Motor neuron (in vitro differentiated cells): ENCODE data around the gene AP5M1. TPM values are rescaled to one million over a fixed set of nuclear protein-coding genes. Genes with fewer than 3 reads are reported as not detected.
"Not testable (repeated sequence)": the region's sequence is repeated elsewhere in the genome, so short reads cannot be mapped to it uniquely, and the experiment has no call there.

ENCODE experiments used
- ATAC-seq, 8 experiments: fragments of 200-7000 bp; cut with Tn5 transposase; replicated peaks in 6 of 8; 2 replicates each; pipeline ENCODE4 v1.8.0; 2021; ENCODE audit warnings: mild to moderate bottlenecking in 8 of 8, moderate library complexity in 8 of 8
- H3K27ac ChIP-seq, 2 donors: fragments of 250-450 bp; sonication (Bioruptor Pico); 2 replicates each; pipeline ENCODE4 v1.9.0; 2021; ENCODE audit warnings: antibody characterized with exemption in 2 of 2, mild to moderate bottlenecking in 2 of 2, moderate library complexity in 1 of 2
- H3K4me1 ChIP-seq, 2 donors: fragments of 250-450 bp; sonication (Bioruptor Pico); replicated peaks in 1 of 2; 2 replicates each; pipeline ENCODE4 v1.6.1; 2021; ENCODE audit warnings: antibody characterized with exemption in 2 of 2, mild to moderate bottlenecking in 2 of 2, moderate library complexity in 1 of 2
- H3K4me3 ChIP-seq, 5 donors: fragments of 250-450 bp; sonication (Bioruptor Pico); 2 replicates each; pipeline ENCODE4 v1.9.0; 2021; ENCODE audit warnings: antibody characterized with exemption in 5 of 5, mild to moderate bottlenecking in 5 of 5, moderate library complexity in 4 of 5
- WGBS, 10 experiments: fragments of 450-650 bp; shearing (Covaris generic); methylation state at CpG; one replicate each; pipeline ENCODE4 v1.0.0; 2022; 5-methylcytosine and 5-hydroxymethylcytosine counted together
- in situ Hi-C, 9 experiments: fragments of 400-800 bp; cut with MboI; loops; one replicate each; pipeline ENCODE4 v1.15.0; 2021; ENCODE audit warnings: low sequenced_read_pairs in 9 of 9, low pct_unique_long_range_greater_than_20kb in 2 of 9; ENCODE audit not compliant: unreplicated experiment in 9 of 9
- total RNA-seq, 8 experiments: library from RNA; unstranded; fragments of 300-600 nt; gene quantifications; 2 replicates each; pipeline versions ENCODE4 v1.2.3 to v1.2.4, GENCODE V29; 2022

Gene AP5M1, protein sequence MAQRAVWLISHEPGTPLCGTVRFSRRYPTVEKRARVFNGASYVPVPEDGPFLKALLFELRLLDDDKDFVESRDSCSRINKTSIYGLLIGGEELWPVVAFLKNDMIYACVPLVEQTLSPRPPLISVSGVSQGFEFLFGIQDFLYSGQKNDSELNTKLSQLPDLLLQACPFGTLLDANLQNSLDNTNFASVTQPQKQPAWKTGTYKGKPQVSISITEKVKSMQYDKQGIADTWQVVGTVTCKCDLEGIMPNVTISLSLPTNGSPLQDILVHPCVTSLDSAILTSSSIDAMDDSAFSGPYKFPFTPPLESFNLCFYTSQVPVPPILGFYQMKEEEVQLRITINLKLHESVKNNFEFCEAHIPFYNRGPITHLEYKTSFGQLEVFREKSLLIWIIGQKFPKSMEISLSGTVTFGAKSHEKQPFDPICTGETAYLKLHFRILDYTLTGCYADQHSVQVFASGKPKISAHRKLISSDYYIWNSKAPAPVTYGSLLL
- 10 to 100 TPM; 16.2 to 49.0 (median 24.6) TPM for total RNA-seq

DNA sequence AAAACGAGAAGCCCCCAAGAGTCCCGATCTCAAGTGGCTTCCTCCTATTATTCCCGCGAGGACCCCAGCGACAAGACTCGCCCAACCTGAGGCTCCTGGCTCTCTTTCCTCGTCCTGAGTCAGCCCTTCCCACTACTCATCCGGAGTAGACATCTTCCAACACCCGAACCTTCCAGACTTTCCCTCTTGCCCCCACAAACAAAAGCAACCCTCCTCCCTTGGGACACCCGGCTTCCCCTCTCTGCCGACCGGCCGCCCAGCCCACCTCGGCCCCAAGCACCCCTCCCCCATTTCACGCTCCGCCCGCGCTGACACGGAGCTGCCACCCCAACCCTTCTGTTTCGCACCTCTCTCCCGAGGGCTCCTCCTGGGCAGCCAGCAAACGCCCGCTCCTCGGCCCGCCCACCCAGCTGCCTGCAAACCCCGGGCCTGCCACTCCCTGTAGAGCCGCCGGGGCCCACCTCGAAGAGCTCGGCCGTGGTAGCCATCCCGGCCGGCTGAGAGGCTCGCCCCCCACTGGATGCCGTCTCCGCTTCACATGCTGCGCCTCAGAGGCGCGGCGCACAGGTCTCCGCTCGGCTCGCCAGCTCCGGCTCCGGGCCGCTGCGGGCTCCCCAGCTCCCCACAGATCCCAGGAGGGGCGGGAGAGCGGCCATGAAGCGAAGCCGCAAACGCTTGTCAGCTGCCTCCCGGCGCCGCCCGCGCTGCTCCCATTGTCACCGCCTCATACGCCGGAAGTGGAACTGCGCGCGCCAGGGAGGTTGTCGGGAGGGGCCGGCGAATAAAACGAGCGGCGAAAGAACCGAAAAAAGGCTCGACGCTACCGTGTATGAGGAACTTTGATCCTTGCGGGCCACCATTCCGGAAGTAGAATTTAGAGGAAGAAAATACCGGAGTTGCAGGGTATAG lies at the start of gene AP5M1, which contains the start of gene EXOC5:
Gene AP5M1, plus strand, starts transcription at position 811 of the 909 bp plus-strand sequence. CDS start 344 bp downstream, outside the sequence.
Gene EXOC5, minus strand, starts transcription at position 745 of the 909 bp plus-strand sequence. Its CDS starts 257 bp downstream, at position 488.
- Histone ChIP-seq H3K4me3 (peak within 1 kb of the TSS; percentile 72 to 96 (median 83)), H3K4me1 (peaks cover 17 to 22% of the 10 kb centered on the region in 2 donors), H3K27ac (peak within 1 kb of the TSS; percentile 93 to 97)
- peak; percentile 88 to 93 (median 90) for ATAC-seq
- 0 to 2% (median 0%) methylated on average over 1 to 25 of the region's 76 CpGs; no CpG with 5 or more reads in 2 of the 10 experiments for WGBS, 10 experiments
- in situ Hi-C loops, result no loop called here

DNA sequence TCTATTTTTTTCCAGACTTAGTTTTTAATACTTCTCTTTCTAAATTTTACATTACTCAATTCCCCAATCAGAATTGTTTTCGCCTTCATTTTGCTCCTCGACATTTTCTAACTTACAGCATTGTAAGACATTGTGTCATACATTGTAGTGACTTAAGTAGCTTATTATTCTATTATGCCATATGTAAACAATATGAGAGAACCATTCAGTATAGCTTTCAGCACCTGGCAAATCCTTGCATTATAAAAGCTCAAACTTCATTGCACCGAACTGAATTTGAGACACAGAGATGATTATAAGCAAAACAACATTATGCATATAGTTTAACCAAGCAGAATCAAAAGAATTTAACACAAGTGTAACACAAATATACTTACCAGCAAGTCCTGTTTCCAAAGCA lies 46.8 kb upstream of the AP5M1 start:
- in situ Hi-C loops, result no loop called here

DNA sequence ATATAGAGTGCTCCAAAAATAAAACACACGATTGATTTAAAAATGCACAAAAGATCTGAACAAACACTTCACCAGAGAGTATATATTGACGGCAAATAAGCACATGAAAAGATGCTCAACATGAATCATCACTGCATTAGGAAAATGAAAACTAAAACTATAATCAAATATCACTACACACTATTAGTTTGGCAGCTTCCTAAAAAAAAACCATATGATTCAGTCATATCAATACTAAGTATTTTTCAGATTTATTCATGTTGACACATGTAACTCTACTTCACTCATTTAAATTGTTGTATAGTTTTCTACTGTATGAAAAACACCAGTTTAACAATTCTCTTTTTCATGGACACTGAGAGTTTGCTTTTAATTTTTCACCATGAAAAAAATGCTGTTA lies 41.7 kb upstream of the AP5M1 start:
- 58 to 94% (median 71%) methylated on average over 2 of the region's 2 CpGs; no CpG with 5 or more reads in 1 of the 10 experiments for WGBS, 10 experiments
- no peak overlapping the region for H3K27ac ChIP-seq
- ATAC-seq, result no peak
- no peaks in the 10 kb centered on the region for H3K4me1 ChIP-seq
- H3K4me3 ChIP-seq, result no peak overlapping the region
- in situ Hi-C loops, result no loop called here

More for the DNA sequence above, 46.8 kb upstream of the AP5M1 start:
- no peak for ATAC-seq
- Histone ChIP-seq H3K27ac (no peak overlapping the region), H3K4me3 (no peak overlapping the region), H3K4me1 (no peaks in the 10 kb centered on the region)
- 80 to 100% (median 96%) methylated on average over 2 to 3 of the region's 3 CpGs; no CpG with 5 or more reads in 2 of the 10 experiments for WGBS, 10 experiments

DNA sequence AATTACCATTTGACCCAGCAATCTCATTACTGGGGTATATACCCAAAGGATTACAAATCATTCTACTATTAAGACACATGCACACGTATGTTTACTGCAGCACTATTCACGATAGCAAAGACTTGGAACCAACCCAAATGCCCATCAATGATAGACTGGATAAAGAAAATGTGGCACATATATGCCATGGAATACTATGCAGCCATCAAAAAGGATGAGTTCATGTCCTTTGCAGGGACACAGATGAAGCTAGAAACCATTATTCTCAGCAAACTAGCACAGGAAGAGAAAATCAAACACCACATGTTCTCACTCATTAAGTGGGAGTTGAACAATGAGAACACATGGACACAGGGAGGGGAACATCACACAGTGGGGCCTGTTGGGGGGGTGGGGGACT lies 40.5 kb upstream of the AP5M1 start:
- WGBS, 10 experiments, result 79 to 100% (median 100%) methylated on average over 1 to 2 of the region's 2 CpGs; no CpG with 5 or more reads in 5 of the 10 experiments
- in situ Hi-C loops, H3K4me1 ChIP-seq: not testable (repeated sequence)

DNA sequence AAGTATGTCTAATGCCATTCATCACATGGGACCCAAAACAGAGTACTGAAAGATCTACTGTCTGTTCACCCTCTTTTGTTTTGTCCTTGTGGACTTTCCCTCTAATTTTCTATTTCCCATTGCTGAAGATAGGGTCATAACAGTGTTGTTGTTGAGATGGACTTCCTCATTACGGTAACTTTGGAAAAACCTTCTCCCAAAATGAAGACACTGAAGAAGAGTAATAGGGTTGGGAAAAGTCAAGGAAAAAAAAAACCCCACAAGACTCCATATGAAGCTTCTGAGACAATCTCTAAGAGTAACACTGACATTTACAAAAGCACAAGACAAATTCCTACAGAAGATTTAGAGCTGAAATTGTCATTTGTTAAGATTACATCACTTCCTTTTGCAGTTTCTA lies 36.8 kb upstream of the AP5M1 start:
- no peak overlapping the region for H3K27ac ChIP-seq
- 75 to 100% (median 100%) methylated on average over 1 of the region's 1 CpG for WGBS, 10 experiments
- in situ Hi-C loops, result no loop called here
- no peak overlapping the region for H3K4me3 ChIP-seq
- ATAC-seq, result no peak
- no peaks in the 10 kb centered on the region for H3K4me1 ChIP-seq

More for the DNA sequence above, 40.5 kb upstream of the AP5M1 start:
- ATAC-seq, H3K27ac ChIP-seq, H3K4me3 ChIP-seq: not testable (repeated sequence)

DNA sequence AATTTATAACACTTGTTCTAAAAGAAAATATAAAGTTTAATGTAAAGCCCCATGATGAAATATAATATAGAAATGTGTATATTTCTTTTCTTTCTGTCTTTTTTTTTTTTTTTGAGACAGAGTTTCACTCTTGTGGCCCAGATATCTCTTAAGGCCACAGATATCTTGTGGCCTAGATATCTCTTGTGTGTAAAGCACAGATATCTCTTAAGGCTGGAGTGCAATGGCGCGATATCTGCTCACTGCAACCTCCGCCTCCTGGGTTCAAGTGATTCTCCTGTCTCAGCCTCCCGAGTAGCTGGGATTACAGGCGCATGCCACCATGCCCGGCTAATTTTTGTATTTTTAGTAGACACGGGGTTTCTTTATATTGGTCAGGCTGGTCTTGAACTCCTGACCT lies 28.7 kb upstream of the AP5M1 start:
- H3K27ac ChIP-seq, in situ Hi-C loops, ATAC-seq, H3K4me1 ChIP-seq, H3K4me3 ChIP-seq: not testable (repeated sequence)
- 80 to 100% (median 94%) methylated on average over 1 to 7 of the region's 7 CpGs; no CpG with 5 or more reads in 3 of the 10 experiments for WGBS, 10 experiments

DNA sequence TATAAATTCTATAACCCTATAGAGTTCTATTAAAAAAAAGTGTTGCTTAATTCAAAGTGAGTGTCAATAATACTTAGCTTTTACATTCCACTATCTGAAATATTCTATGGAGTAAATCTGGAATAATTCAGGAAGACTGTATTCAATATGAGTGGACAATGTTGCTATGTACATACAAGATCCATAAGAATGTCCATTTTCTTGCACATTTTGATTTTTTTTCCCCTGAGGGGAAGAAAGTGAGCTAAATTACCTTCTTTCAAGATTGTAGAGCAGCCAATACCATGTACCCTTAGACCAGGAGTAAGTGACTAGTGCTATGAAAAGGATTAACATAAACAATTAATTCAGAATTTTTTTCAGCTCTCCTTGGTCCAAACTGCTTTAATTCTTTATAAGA lies 25.5 kb upstream of the AP5M1 start:
- Histone ChIP-seq H3K4me1 (no peaks in the 10 kb centered on the region), H3K4me3 (no peak overlapping the region), H3K27ac (no peak overlapping the region)
- peak in 3 of 8 experiments; percentile 53 to 83 (median 57) for ATAC-seq
- in situ Hi-C loops, result no loop called here

DNA sequence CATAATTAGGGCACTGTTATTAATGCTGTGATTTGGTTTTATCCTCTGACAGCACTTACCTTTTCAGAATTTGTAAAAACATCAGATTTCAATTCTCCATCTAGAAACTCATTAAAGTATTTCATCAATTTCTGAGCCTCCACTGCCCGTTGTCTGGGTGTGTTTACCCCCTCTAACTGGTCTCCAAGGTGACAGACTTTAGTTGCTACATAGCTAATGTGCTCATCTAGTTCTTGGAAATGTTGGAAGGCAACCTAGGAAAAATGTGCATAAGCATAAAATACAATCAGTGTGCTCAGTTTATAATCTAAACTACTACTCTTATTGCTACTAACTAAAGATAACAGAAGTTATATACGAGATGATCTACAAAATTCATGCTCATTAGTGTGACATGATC lies 24.7 kb upstream of the AP5M1 start:
- Histone ChIP-seq H3K27ac (no peak overlapping the region), H3K4me1 (no peaks in the 10 kb centered on the region), H3K4me3 (no peak overlapping the region)
- in situ Hi-C loops, result no loop called here
- ATAC-seq, result peak in 4 of 8 experiments; percentile 74 to 99 (median 89)
- WGBS, 10 experiments, result 0 to 86% (median 59%) methylated on average over 1 to 2 of the region's 2 CpGs; no CpG with 5 or more reads in 1 of the 10 experiments

DNA sequence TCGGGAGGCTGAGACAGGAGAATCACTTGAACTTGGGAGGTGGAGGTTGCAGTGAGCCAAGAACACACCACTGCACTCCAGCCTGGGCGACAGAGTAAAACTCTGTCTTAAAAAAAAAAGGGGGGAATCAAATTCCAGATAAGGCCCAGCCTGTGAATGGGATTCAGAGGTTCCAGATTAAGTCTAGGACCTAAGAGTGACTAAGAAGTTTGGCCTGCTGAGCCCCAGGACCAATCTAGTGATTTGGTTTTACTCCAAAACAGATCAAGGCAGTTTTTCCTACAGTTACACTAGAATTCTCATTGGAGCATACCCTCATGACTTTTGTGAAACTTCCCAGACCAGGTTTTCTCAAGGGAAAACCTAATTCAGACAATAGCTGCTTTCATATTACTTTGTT lies 22.8 kb upstream of the AP5M1 start:
- H3K4me1 ChIP-seq, result no peaks in the 10 kb centered on the region
- WGBS, 10 experiments, result 80 to 100% (median 100%) methylated on average over 1 to 2 of the region's 2 CpGs; no CpG with 5 or more reads in 3 of the 10 experiments
- in situ Hi-C loops, result no loop called here
- no peak for ATAC-seq
- H3K27ac ChIP-seq, result no peak overlapping the region
- no peak overlapping the region for H3K4me3 ChIP-seq

DNA sequence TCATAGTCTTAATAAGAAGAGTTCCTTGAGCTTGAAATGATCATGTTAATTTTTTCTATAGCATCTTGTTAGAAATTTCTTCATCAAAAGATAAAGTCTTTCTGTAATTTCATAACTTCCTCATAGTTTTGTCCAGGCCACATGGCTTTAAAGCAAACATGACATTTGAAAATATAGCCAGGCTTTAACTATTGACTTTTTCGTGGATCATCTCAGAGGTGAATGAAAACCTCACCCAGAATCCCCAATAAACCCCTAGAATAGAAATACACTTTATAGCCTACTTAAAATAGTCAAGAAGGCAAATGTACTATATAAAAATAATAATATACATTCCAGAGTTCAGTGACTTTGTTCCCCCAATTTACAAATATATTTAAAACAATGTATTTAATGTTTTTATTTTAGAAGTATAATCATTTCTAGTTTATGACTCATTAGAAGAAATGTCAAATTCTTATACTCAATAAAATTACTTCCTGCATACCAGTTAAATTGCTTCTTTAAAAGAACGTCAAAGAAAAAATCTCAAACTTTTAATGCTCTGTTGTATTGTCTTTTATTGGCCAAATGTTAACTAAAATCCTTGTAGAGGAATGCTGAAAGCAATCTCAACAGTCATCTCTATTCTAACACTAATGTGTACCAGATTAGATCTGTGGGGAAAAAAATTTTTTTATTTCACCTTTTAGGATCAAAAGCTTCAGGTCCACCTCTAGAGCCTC lies 21.7 kb upstream of the AP5M1 start:
- no peak for ATAC-seq
- WGBS, 10 experiments, result 50 to 100% (median 95%) methylated on average over 1 to 2 of the region's 2 CpGs; no CpG with 5 or more reads in 1 of the 10 experiments
- Histone ChIP-seq H3K4me1 (no peaks in the 10 kb centered on the region), H3K27ac (no peak overlapping the region), H3K4me3 (no peak overlapping the region)
- in situ Hi-C loops, result no loop called here

DNA sequence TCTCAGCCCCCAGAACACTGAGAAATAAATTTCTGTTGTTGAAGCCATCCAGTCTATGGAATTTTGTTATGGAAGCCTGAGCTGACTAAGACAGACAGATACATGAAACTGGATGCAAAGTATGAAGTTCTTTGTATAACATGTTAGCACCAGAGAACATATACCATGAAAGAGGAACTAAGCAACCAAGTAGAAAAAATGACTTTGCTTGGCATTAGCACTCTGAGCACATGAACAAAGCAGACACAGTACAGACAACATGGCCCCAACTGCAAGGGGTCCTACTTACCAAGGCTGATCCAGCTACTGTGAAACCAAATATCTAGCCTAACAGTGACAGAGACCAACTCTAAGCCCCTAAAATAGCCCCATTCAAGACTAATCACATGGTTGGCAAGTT lies 13.9 kb upstream of the AP5M1 start:
- no peak overlapping the region for H3K4me3 ChIP-seq
- H3K27ac ChIP-seq, result no peak overlapping the region
- no peaks in the 10 kb centered on the region for H3K4me1 ChIP-seq
- no peak for ATAC-seq
- in situ Hi-C loops, result no loop called here

DNA sequence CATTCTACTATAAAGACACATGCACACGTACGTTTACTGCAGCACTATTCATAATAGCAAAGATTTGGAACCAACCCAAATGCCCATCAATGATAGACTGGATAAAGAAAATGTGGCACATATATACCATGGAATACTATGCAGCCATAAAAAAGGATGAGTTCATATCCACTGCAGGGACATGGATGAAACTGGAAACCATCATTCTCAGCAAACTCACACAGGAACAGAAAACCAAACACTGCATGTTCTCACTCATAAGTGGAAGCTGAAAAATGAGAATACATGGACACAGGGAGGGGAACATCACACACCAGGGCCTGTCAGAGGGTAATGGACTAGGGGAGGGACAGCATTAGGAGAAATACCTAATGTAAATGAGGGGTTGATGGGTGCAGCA lies 10.6 kb upstream of the AP5M1 start:
- H3K4me3 ChIP-seq, H3K27ac ChIP-seq, ATAC-seq, H3K4me1 ChIP-seq, in situ Hi-C loops: not testable (repeated sequence)
- 100% methylated on average over 2 of the region's 2 CpGs; no CpG with 5 or more reads in 8 of the 10 experiments for WGBS, 10 experiments
